HG03558 (cell line): ENCODE measurements around the gene CT47A1.
"Not testable (repeated sequence)": the region's sequence is repeated elsewhere in the genome, so short reads cannot be mapped to it uniquely, and the experiment has no call there.

ENCODE experiments used
- ATAC-seq: cut with Tn5 transposase; IDR thresholded peaks from one replicate; pipeline ENCODE4 v1.9.1; 2021; ENCODE audit warnings: moderate number of reproducible peaks; ENCODE audit not compliant: unreplicated experiment; ENCODE audit errors: extremely low read depth

The CT47A1 gene

GRCh38 chrX:120985660-120986059, at the start of gene CT47A1:
CT47A1 (minus strand) TSS chrX:120985760; CDS start chrX:120985529, 231 bp downstream.
- ATAC-seq = not testable (repeated sequence)

- no peak for ATAC-seq
Observed at GRCh38 chrX:121032531-121032930, 47.0 kb upstream of the CT47A1 start.

GRCh38 chrX:121030083-121030482, 44.5 kb upstream of the CT47A1 start:
- ATAC-seq = no peak

DNA sequence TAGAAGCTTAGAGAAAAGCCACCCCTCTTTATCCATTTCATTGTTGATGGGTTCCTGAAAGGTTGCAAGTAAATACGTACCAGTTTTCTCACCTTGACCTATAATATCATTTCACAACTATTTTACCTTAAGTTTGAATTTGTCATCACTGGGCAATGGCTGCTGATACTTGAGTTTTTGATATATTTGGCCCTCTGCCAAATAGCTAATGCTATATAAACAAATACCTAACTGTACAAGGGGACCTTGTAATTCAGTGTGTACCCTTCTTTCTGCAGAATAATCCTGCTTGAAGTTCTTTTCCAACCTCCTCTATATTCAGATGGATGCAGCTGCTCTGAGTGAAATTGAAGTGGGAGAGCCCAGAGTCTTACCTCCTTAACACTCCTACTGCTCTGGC, 42.9 kb upstream of the CT47A1 start:
- ATAC-seq = no peak

DNA sequence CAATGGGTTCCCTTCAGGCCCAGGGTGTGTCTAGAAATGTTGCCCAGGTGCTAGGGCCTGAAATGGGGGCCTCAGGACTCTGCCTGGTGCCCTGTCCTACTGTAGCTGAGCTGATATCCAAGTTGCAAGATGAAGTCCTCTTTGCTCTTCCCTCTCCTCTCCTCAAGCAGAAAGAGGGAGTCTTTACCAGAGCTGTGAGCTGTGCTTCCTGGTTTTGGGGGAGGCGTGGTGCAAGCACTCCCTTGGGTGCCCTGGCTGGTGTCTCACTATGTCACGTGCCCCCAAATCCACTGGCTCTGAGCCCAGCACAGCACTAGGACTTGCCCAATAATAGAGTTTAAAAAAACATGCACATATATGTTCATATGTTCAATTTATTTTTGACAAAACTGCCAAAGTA, 29.3 kb upstream of the CT47A1 start:
- ATAC-seq = no peak

DNA sequence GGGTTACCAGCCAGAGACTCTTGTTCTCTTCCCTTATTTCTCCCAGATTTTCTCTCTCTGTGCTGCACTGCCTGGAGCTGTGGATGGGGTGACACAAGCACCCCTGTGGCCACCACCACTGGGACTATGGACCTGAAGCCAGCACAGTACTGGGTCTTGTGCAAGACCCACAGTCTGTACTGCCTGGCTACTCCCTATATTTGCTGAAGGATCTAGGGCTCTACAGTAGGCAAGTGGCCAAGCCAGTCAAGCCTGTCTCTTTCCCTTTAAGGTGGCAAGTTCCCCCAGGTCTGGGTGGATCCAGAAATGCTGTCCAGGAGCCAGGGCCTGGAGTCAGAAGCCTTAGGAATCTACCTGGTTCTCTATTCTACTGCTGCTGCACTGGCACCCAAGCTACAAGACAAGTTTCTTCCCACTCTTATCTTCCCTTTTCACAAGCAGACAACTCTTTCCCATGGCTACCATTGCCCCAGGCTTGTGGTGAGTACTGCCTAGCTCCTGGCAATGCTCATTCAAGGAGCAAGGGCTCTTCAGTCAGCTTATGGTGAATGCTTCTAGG, 28.4 kb upstream of the CT47A1 start:
- no peak for ATAC-seq

DNA sequence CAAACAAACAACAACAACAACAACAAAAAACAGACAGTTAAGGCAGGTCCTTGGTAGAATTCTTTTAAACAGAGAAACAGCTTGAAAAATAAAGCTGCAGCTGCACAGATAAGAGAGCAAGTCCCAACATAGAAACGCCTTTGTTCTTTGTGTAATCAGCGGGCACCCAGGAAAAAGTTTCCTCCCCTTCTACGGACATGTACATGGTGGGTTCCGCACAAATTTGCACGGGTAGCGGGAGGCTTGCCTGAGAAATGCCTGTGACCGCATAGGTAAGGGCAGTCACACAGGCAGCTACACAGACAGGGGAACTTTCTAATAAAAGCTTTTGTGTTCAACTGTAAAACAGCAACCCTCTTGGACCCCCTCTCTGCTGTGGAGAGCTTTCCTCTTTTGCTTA, 25.7 kb upstream of the CT47A1 start:
- ATAC-seq = no peak

GRCh38 chrX:121010218-121010617, 24.7 kb upstream of the CT47A1 start:
- ATAC-seq = no peak

DNA sequence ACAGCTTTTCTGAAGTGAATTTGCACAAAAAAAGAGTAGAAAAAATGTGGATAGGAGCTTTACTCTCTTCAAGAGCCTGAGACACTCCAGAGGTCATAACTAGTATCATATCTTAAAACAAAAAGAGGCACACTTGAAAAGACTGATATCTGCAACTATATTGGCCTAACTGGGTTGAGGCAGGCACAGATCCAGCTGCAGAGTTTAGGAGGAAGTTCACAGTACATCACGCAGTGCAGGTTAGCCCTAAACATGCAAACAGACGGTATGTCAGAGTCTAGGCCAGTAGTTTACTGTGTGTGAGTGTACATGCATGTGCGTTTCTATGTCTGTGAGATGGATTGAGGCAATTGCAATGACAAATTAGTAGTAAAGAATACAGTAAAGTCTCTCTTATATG, 24.2 kb upstream of the CT47A1 start:
- ATAC-seq = no peak

DNA sequence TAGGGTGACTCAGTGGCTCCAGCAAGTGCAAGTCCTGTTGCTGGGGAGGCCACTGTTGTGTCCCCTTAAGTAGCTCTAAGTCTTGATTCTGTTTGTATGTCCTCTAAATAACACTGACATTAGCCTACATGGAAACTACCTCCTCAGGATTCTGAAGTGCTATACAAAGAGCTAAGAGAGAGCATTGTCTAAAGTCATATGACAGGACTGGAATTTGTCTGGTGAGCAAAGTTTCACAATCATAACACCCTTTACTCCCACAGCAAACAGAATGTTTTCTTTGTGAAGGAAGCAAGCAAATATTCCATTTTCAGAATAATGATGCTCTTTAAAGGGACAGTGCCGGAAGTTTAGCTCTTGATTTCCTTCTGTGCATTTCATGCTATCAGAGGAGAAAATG, 23.4 kb upstream of the CT47A1 start:
- no peak for ATAC-seq

DNA sequence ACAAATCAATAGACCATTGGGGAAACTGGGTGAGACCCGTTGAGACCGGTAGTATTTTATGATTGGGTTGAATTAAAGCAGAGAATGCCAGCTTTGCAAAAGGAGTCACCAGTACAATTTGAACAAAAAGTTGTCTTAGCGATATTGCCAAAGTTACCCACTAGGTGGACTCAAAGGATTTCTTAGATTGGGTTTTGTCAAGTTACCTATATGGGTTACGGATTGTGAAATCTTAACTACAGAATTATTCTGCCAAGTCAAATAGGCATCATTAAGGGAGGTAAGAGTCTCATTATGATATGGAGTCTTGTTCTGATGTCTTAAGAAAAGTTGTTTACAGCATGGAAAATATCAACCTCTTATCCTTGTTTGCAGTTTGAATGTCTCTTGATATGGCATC, 15.0 kb upstream of the CT47A1 start:
- no peak for ATAC-seq

- no peak for ATAC-seq
Observed at GRCh38 chrX:120999413-120999812, 13.9 kb upstream of the CT47A1 start.

DNA sequence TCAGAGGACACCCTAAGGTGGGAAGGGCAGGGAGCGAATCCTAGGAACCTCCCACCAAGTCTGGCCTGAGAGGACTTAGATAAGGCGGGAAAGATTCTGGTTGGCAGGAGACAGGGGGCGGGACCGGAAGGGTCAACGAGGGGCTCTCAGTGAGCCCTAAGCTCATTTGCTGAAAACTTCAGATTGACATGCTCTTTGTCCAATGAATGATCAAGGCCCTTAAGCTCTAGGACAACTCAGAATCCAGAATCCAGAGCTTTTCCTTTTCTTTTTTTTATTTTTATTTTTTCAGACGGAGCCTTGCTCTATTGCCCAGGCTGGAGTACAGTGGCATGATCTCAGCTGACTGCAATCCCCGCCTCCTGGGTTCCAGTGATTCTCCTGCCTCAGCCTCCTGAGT, 29.1 kb downstream of the CT47A1 start, which contains the start of gene CT47A7:
Gene CT47A7 (minus strand): TSS at position 101 of the 400 bp plus-strand sequence. CDS start 255 bp downstream, outside the sequence.
- ATAC-seq = not testable (repeated sequence)
